ENCODE results near the gene RIOK1. TPM values are rescaled to one million over a fixed set of nuclear protein-coding genes. Genes with fewer than 3 reads are reported as not detected.
A peak's percentile ranks its signal among the peaks of the same experiment; 100 is the strongest.

The RIOK1 gene
- total and polyA plus RNA-seq, 9 of the 15 experiments (the other 6 are each of a cell fraction or from before 2014, with no cell fraction given): 24.9 to 101 (median 52.2) TPM

GRCh38 chr6:7343546-7344475, 45.8 kb upstream of the RIOK1 start (continued):
- TF ChIP-seq ZNF592 (IDR thresholded peaks at IDR 0.05) (no peak), MITF (IDR thresholded peaks at IDR 0.05) (no peak), NR3C1 (CRISPR knock-in tag; IDR thresholded peaks at IDR 0.05) (no peak), RNF2 (IDR thresholded peaks at IDR 0.05) (no peak), HSF4 (CRISPR knock-in tag; IDR thresholded peaks at IDR 0.05; ENCODE audit: borderline replicate concordance) (no peak), SRSF7 (optimal IDR thresholded peaks at IDR 0.05; ENCODE audit: low read depth, low read length) (no peak), ATF3 (IDR thresholded peaks at IDR 0.05) (peak; percentile 58), ATF3 (CRISPR knock-in tag; conservative IDR thresholded peaks at IDR 0.05) (no peak), NR2C2 (CRISPR knock-in tag; IDR thresholded peaks at IDR 0.05) (no peak), NR2C2 (tag; IDR thresholded peaks at IDR 0.05) (no peak)
- TF ChIP-seq, protein P1, sequence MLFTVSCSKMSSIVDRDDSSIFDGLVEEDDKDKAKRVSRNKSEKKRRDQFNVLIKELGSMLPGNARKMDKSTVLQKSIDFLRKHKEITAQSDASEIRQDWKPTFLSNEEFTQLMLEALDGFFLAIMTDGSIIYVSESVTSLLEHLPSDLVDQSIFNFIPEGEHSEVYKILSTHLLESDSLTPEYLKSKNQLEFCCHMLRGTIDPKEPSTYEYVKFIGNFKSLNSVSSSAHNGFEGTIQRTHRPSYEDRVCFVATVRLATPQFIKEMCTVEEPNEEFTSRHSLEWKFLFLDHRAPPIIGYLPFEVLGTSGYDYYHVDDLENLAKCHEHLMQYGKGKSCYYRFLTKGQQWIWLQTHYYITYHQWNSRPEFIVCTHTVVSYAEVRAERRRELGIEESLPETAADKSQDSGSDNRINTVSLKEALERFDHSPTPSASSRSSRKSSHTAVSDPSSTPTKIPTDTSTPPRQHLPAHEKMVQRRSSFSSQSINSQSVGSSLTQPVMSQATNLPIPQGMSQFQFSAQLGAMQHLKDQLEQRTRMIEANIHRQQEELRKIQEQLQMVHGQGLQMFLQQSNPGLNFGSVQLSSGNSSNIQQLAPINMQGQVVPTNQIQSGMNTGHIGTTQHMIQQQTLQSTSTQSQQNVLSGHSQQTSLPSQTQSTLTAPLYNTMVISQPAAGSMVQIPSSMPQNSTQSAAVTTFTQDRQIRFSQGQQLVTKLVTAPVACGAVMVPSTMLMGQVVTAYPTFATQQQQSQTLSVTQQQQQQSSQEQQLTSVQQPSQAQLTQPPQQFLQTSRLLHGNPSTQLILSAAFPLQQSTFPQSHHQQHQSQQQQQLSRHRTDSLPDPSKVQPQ (CRISPR knock-in tag; IDR thresholded peaks at IDR 0.05; ENCODE audit: borderline replicate concordance): no peak
- TF ChIP-seq, protein P2, sequence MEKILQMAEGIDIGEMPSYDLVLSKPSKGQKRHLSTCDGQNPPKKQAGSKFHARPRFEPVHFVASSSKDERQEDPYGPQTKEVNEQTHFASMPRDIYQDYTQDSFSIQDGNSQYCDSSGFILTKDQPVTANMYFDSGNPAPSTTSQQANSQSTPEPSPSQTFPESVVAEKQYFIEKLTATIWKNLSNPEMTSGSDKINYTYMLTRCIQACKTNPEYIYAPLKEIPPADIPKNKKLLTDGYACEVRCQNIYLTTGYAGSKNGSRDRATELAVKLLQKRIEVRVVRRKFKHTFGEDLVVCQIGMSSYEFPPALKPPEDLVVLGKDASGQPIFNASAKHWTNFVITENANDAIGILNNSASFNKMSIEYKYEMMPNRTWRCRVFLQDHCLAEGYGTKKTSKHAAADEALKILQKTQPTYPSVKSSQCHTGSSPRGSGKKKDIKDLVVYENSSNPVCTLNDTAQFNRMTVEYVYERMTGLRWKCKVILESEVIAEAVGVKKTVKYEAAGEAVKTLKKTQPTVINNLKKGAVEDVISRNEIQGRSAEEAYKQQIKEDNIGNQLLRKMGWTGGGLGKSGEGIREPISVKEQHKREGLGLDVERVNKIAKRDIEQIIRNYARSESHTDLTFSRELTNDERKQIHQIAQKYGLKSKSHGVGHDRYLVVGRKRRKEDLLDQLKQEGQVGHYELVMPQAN (IDR thresholded peaks at IDR 0.05; ENCODE audit: borderline replicate concordance): no peak

Data from K562 (cell line).